ENCODE results near the gene S100A13.

Gene S100A13

GRCh38 chr1:153633754-153634665, 6.7 kb upstream of the S100A13 start, which contains the start of gene CHTOP:
Gene CHTOP (plus strand): TSS chr1:153634066. CDS start chr1:153636589, 2,523 bp downstream.
- Histone ChIP-seq H3K4me1 (ENCODE audit: control insufficient read depth, insufficient read depth, low read length) (peaks cover 18% of the 10 kb centered on the region; the same call in 1 of the 2 replicates), H3K9me3 (ENCODE audit: control insufficient read depth, insufficient read depth, low read depth, low read length) (no peaks in the 10 kb centered on the region), H3K27me3 (ENCODE audit: control insufficient read depth, insufficient read depth, low read length) (no peaks in the 10 kb centered on the region)

GRCh38 chr1:153633161-153633753, 6.0 kb upstream of the S100A13 start:
- no peaks in the 10 kb centered on the region for H3K9me3 ChIP-seq (ENCODE audit: control insufficient read depth, insufficient read depth, low read depth, low read length)
- H3K4me3 ChIP-seq (ENCODE audit: low read depth, low read length), result peak overlapping the region; percentile 81
- no peaks in the 10 kb centered on the region for H3K27me3 ChIP-seq (ENCODE audit: control insufficient read depth, insufficient read depth, low read length)
- no peak overlapping the region for H3K27ac ChIP-seq (ENCODE audit: low read depth, low read length)
- H3K4me1 ChIP-seq (ENCODE audit: control insufficient read depth, insufficient read depth, low read length), result peaks cover 25% of the 10 kb centered on the region
- H3K36me3 ChIP-seq (ENCODE audit: control insufficient read depth, insufficient read depth, low read length), result peaks cover 28% of the 10 kb centered on the region
- H3K9ac ChIP-seq (ENCODE audit: low read length), result peak overlapping the region; percentile 5

More at GRCh38 chr1:153633754-153634665, 6.7 kb upstream of the S100A13 start, which contains the start of gene CHTOP:
- H3K9ac ChIP-seq (ENCODE audit: low read length), result peak within 1 kb of the TSS; percentile 99
- peak within 1 kb of the TSS; percentile 97 for H3K27ac ChIP-seq (ENCODE audit: low read depth, low read length)
- H3K4me3 ChIP-seq (ENCODE audit: low read depth, low read length), result peak within 1 kb of the TSS; percentile 81
- H3K36me3 ChIP-seq (ENCODE audit: control insufficient read depth, insufficient read depth, low read length), result peaks cover 36% of the 10 kb centered on the region

- H3K9ac ChIP-seq (ENCODE audit: low read length), result no peak overlapping the region
- no peak overlapping the region for H3K27ac ChIP-seq (ENCODE audit: low read depth, low read length)
- H3K27me3 ChIP-seq (ENCODE audit: control insufficient read depth, insufficient read depth, low read length), result 0 out of 2 replicates have a peak, but pooled peaks cover 3% of the 10 kb centered on the region
- H3K9me3 ChIP-seq (ENCODE audit: control insufficient read depth, insufficient read depth, low read depth, low read length), result no peaks in the 10 kb centered on the region
- H3K4me3 ChIP-seq (ENCODE audit: low read depth, low read length), result no peak overlapping the region
- peaks cover 9% of the 10 kb centered on the region for H3K36me3 ChIP-seq (ENCODE audit: control insufficient read depth, insufficient read depth, low read length)
- H3K4me1 ChIP-seq (ENCODE audit: control insufficient read depth, insufficient read depth, low read length), result peaks cover 37% of the 10 kb centered on the region
Observed at GRCh38 chr1:153631047-153632022, 4.0 kb upstream of the S100A13 start.

- H3K9ac ChIP-seq (ENCODE audit: low read length), result no peak overlapping the region
- 0 out of 2 replicates have a peak, but pooled peaks cover 3% of the 10 kb centered on the region for H3K27me3 ChIP-seq (ENCODE audit: control insufficient read depth, insufficient read depth, low read length)
- no peak overlapping the region for H3K27ac ChIP-seq (ENCODE audit: low read depth, low read length)
- no peaks in the 10 kb centered on the region for H3K9me3 ChIP-seq (ENCODE audit: control insufficient read depth, insufficient read depth, low read depth, low read length)
- H3K4me3 ChIP-seq (ENCODE audit: low read depth, low read length), result no peak overlapping the region
- H3K36me3 ChIP-seq (ENCODE audit: control insufficient read depth, insufficient read depth, low read length), result 0 out of 2 replicates have a peak, but pooled peaks cover 2% of the 10 kb centered on the region
- H3K4me1 ChIP-seq (ENCODE audit: control insufficient read depth, insufficient read depth, low read length), result peaks cover 40% of the 10 kb centered on the region
Observed at GRCh38 chr1:153630384-153630783, 3.1 kb upstream of the S100A13 start.

- Histone ChIP-seq H3K9ac (ENCODE audit: low read length) (peak overlapping the region; percentile 30), H3K4me1 (ENCODE audit: control insufficient read depth, insufficient read depth, low read length) (peaks cover 40% of the 10 kb centered on the region), H3K4me3 (ENCODE audit: low read depth, low read length) (no peak overlapping the region), H3K27me3 (ENCODE audit: control insufficient read depth, insufficient read depth, low read length) (0 out of 2 replicates have a peak, but pooled peaks cover 3% of the 10 kb centered on the region), H3K36me3 (ENCODE audit: control insufficient read depth, insufficient read depth, low read length) (0 out of 2 replicates have a peak, but pooled peaks cover 5% of the 10 kb centered on the region), H3K9me3 (ENCODE audit: control insufficient read depth, insufficient read depth, low read depth, low read length) (no peaks in the 10 kb centered on the region), H3K27ac (ENCODE audit: low read depth, low read length) (no peak overlapping the region)
Observed at GRCh38 chr1:153629971-153630370, 2.7 kb upstream of the S100A13 start.

- H3K36me3 ChIP-seq (ENCODE audit: control insufficient read depth, insufficient read depth, low read length), result 0 out of 2 replicates have a peak, but pooled peaks cover 6% of the 10 kb centered on the region
- H3K4me3 ChIP-seq (ENCODE audit: low read depth, low read length), result no peak overlapping the region
- H3K27ac ChIP-seq (ENCODE audit: low read depth, low read length), result no peak overlapping the region
- H3K9ac ChIP-seq (ENCODE audit: low read length), result no peak overlapping the region
- 0 out of 2 replicates have a peak, but pooled peaks cover 3% of the 10 kb centered on the region for H3K27me3 ChIP-seq (ENCODE audit: control insufficient read depth, insufficient read depth, low read length)
- H3K4me1 ChIP-seq (ENCODE audit: control insufficient read depth, insufficient read depth, low read length), result peaks cover 40% of the 10 kb centered on the region
- H3K9me3 ChIP-seq (ENCODE audit: control insufficient read depth, insufficient read depth, low read depth, low read length), result no peaks in the 10 kb centered on the region
Observed at GRCh38 chr1:153629343-153629665, 2.0 kb upstream of the S100A13 start.

- H3K4me1 ChIP-seq (ENCODE audit: control insufficient read depth, insufficient read depth, low read length), result peaks cover 45% of the 10 kb centered on the region
- no peak overlapping the region for H3K4me3 ChIP-seq (ENCODE audit: low read depth, low read length)
- H3K9ac ChIP-seq (ENCODE audit: low read length), result no peak overlapping the region
- H3K36me3 ChIP-seq (ENCODE audit: control insufficient read depth, insufficient read depth, low read length), result 0 out of 2 replicates have a peak, but pooled peaks cover 6% of the 10 kb centered on the region
- no peak overlapping the region for H3K27ac ChIP-seq (ENCODE audit: low read depth, low read length)
- no peaks in the 10 kb centered on the region for H3K9me3 ChIP-seq (ENCODE audit: control insufficient read depth, insufficient read depth, low read depth, low read length)
- H3K27me3 ChIP-seq (ENCODE audit: control insufficient read depth, insufficient read depth, low read length), result 0 out of 2 replicates have a peak, but pooled peaks cover 3% of the 10 kb centered on the region
Observed at GRCh38 chr1:153628638-153629342, 1.5 kb upstream of the S100A13 start.

GRCh38 chr1:153627715-153628626, 666 bp upstream of the S100A13 start, which contains the start of gene S100A1:
Gene S100A1 (plus strand): TSS chr1:153628434. CDS start chr1:153630522, 2,088 bp downstream.
- Histone ChIP-seq H3K27me3 (ENCODE audit: control insufficient read depth, insufficient read depth, low read length) (0 out of 2 replicates have a peak, but pooled peaks cover 3% of the 10 kb centered on the region), H3K36me3 (ENCODE audit: control insufficient read depth, insufficient read depth, low read length) (0 out of 2 replicates have a peak, but pooled peaks cover 6% of the 10 kb centered on the region), H3K9me3 (ENCODE audit: control insufficient read depth, insufficient read depth, low read depth, low read length) (no peaks in the 10 kb centered on the region), H3K27ac (ENCODE audit: low read depth, low read length) (peak within 1 kb of the TSS; percentile 50; the same call in 1 of the 2 replicates), H3K4me1 (ENCODE audit: control insufficient read depth, insufficient read depth, low read length) (peaks cover 41% of the 10 kb centered on the region), H3K9ac (ENCODE audit: low read length) (peak within 1 kb of the TSS; percentile 79), H3K4me3 (ENCODE audit: low read depth, low read length) (peak within 1 kb of the TSS; percentile 75)

- Histone ChIP-seq H3K4me3 (ENCODE audit: low read depth, low read length) (peak overlapping the region; percentile 75), H3K27ac (ENCODE audit: low read depth, low read length) (peak overlapping the region; percentile 50; the same call in 1 of the 2 replicates)
Observed at GRCh38 chr1:153626477-153626903, 815 bp downstream of the S100A13 start.

More at GRCh38 chr1:153626477-153626903, 815 bp downstream of the S100A13 start:
- no peaks in the 10 kb centered on the region for H3K9me3 ChIP-seq (ENCODE audit: control insufficient read depth, insufficient read depth, low read depth, low read length)
- peak overlapping the region; percentile 79 for H3K9ac ChIP-seq (ENCODE audit: low read length)
- peaks cover 45% of the 10 kb centered on the region for H3K4me1 ChIP-seq (ENCODE audit: control insufficient read depth, insufficient read depth, low read length)
- 0 out of 2 replicates have a peak, but pooled peaks cover 13% of the 10 kb centered on the region for H3K36me3 ChIP-seq (ENCODE audit: control insufficient read depth, insufficient read depth, low read length)
- H3K27me3 ChIP-seq (ENCODE audit: control insufficient read depth, insufficient read depth, low read length), result 0 out of 2 replicates have a peak, but pooled peaks cover 3% of the 10 kb centered on the region

Data from HUES6 (cell line).